ENCODE data around the gene CIART. TPM values are rescaled to one million over a fixed set of nuclear protein-coding genes. Genes with fewer than 3 reads are reported as not detected.

CIART gene
- total and polyA plus RNA-seq, 10 of the 15 experiments (the other 5 are each of a cell fraction or from before 2014, with no cell fraction given): 0.44 to 1.4 (median 0.67) TPM

DNA sequence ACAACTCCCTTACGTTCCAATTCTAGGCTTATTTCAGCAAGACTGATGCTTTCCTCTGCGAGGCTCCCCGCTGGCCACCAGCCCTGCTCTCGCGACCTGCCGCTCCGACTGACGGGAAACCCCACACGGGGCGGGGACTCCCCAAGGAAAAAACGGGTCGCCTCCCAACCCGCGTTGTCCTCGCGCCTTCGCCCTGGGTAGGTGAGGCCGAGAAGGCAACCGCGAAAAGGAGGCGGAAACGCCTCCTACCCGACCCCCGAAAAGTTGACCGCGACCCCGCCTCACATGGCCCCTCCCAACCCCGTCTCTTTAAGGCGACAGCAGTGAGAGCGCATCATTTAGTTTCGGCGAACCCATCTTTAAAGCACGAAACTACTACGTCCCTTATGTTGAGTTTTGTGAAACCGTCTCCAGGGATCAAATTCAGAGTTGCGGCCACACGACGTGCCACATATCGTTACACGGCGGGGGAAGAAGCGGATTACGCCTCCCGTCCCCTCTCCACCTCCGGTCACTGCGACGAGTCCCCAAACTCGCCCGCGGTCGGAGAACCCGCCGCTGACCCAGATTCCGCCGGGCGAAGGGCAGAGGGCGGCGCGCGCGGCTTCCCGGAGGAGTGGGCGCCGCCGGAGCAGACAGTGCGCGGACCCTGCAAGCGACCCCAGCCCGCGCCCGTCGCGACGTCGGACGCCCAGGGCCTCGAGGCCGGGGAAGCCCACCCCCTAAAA lies 47.6 kb upstream of the CIART start (continued):
- TF ChIP-seq, protein P1, sequence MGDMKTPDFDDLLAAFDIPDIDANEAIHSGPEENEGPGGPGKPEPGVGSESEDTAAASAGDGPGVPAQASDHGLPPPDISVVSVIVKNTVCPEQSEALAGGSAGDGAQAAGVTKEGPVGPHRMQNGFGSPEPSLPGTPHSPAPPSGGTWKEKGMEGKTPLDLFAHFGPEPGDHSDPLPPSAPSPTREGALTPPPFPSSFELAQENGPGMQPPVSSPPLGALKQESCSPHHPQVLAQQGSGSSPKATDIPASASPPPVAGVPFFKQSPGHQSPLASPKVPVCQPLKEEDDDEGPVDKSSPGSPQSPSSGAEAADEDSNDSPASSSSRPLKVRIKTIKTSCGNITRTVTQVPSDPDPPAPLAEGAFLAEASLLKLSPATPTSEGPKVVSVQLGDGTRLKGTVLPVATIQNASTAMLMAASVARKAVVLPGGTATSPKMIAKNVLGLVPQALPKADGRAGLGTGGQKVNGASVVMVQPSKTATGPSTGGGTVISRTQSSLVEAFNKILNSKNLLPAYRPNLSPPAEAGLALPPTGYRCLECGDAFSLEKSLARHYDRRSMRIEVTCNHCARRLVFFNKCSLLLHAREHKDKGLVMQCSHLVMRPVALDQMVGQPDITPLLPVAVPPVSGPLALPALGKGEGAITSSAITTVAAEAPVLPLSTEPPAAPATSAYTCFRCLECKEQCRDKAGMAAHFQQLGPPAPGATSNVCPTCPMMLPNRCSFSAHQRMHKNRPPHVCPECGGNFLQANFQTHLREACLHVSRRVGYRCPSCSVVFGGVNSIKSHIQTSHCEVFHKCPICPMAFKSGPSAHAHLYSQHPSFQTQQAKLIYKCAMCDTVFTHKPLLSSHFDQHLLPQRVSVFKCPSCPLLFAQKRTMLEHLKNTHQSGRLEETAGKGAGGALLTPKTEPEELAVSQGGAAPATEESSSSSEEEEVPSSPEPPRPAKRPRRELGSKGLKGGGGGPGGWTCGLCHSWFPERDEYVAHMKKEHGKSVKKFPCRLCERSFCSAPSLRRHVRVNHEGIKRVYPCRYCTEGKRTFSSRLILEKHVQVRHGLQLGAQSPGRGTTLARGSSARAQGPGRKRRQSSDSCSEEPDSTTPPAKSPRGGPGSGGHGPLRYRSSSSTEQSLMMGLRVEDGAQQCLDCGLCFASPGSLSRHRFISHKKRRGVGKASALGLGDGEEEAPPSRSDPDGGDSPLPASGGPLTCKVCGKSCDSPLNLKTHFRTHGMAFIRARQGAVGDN (IDR thresholded peaks at IDR 0.05): peak; percentile 19
- TF ChIP-seq GATAD2B (conservative IDR thresholded peaks at IDR 0.05; ENCODE audit: low read depth) (peak; percentile 76), LARP7 (IDR thresholded peaks at IDR 0.05) (no peak; the same call in 1 of the 2 replicates), NFXL1 (IDR thresholded peaks at IDR 0.05; ENCODE audit: borderline replicate concordance) (no peak), POLR2AphosphoS5 (IDR thresholded peaks at IDR 0.05; ENCODE audit: low read length) (peak; percentile 97), IRF4 (IDR thresholded peaks at IDR 0.05; ENCODE audit: low read depth, low read length) (0 out of 2 replicates have a peak, but pooled peaks have one; percentile 12), RELB (IDR thresholded peaks at IDR 0.05; ENCODE audit: low read depth) (peak; percentile 89), TBL1XR1 (IDR thresholded peaks at IDR 0.05; ENCODE audit: low read depth, low read length) (peak; percentile 38; the same call in 1 of the 2 replicates), NKRF (conservative IDR thresholded peaks at IDR 0.05) (0 out of 2 replicates have a peak, but pooled peaks have one; percentile 57), BACH1 (IDR thresholded peaks at IDR 0.05; ENCODE audit: borderline replicate concordance) (peak; percentile 96), EZH2 (IDR thresholded peaks at IDR 0.05; ENCODE audit: borderline replicate concordance, control insufficient read depth, low read depth, low read length) (no peak), CHD1 (IDR thresholded peaks at IDR 0.05; ENCODE audit: low read depth, low read length) (0 out of 2 replicates have a peak, but pooled peaks have one; percentile 81), CEBPB (IDR thresholded peaks at IDR 0.05; ENCODE audit: borderline replicate concordance in 1 of 2, low read depth in 2 of 2, low read length in 2 of 2) (no peak), SMAD1 (IDR thresholded peaks at IDR 0.05; ENCODE audit: low read depth, partially characterized antibody) (peak; percentile 82), PML (IDR thresholded peaks at IDR 0.05; ENCODE audit: low read length) (peak; percentile 88), MEF2B (IDR thresholded peaks at IDR 0.05; ENCODE audit: partially characterized antibody, poor library complexity, severe bottlenecking) (peak; percentile 77), PBX3 (IDR thresholded peaks at IDR 0.05; ENCODE audit: insufficient replicate concordance, low read depth, low read length) (peak; percentile 25), RAD51 (IDR thresholded peaks at IDR 0.05) (no peak), SMARCA5 (IDR thresholded peaks at IDR 0.05) (0 out of 2 replicates have a peak, but pooled peaks have one; percentile 70), TCF7 (IDR thresholded peaks at IDR 0.05; ENCODE audit: borderline replicate concordance) (no peak), TCF12 (IDR thresholded peaks at IDR 0.05; ENCODE audit: low read depth, low read length) (peak; percentile 50; the same call in 1 of the 2 replicates), NR2F1 (conservative IDR thresholded peaks at IDR 0.05) (peak; percentile 47; the same call in 1 of the 2 replicates)
